A673 (cell line): ENCODE measurements around the gene C10orf143. TPM values are rescaled to one million over a fixed set of nuclear protein-coding genes. Genes with fewer than 3 reads are reported as not detected.
A peak's percentile ranks its signal among the peaks of the same experiment; 100 is the strongest.

Experiments
- BruUV-seq: library from RNA; stranded (reverse); fragments of 400-500 nt; replicated peaks from 2 replicates; lab custom pipeline; 2021; lab: Mats Ljungman, UMichigan
- CTCF ChIA-PET: fragments of 300-600 bp; sonication (Branson Sonifier 250); formaldehyde crosslinking; loops from one replicate; lab custom pipeline; 2022; ENCODE audit warnings: antibody characterized with exemption; lab: Charles Lee
- POLR2A ChIA-PET: fragments of 300-600 bp; sonication (Branson Sonifier 250); formaldehyde crosslinking; loops from one replicate; lab custom pipeline; 2022; ENCODE audit warnings: antibody characterized with exemption; ENCODE audit not compliant: low non-redundant PET; lab: Charles Lee
- DNase-seq: peaks from one replicate; pipeline ENCODE4 v3.0.0-alpha.2; 2015; ENCODE audit warnings: low spot score
- H3K27ac ChIP-seq: fragments of 200-600 bp; sonication (generic); 2 replicates; pipeline ENCODE4 v1.5.1; 2016; ENCODE audit warnings: mixed run types, low read depth, mild to moderate bottlenecking, mixed read lengths, antibody characterized with exemption, low read length; ENCODE audit not compliant: poor library complexity, severe bottlenecking
- H3K27me3 ChIP-seq: fragments of 200-600 bp; sonication (generic); replicated peaks from 2 replicates; pipeline ENCODE4 v1.6.1; 2017; ENCODE audit warnings: mixed run types, low read depth, mild to moderate bottlenecking, mixed read lengths, antibody characterized with exemption, low read length; ENCODE audit not compliant: insufficient read depth, poor library complexity
- H3K36me3 ChIP-seq: fragments of 200-600 bp; sonication (generic); 2 replicates; pipeline ENCODE4 v1.6.1; 2016; ENCODE audit warnings: mixed run types, mild to moderate bottlenecking, mixed read lengths, antibody characterized with exemption, low read length; ENCODE audit not compliant: insufficient read depth, poor library complexity, severe bottlenecking
- H3K4me1 ChIP-seq: fragments of 200-600 bp; sonication (generic); 2 replicates; pipeline ENCODE4 v1.6.1; 2017; ENCODE audit warnings: mixed run types, mild to moderate bottlenecking, mixed read lengths, antibody characterized with exemption, low read length; ENCODE audit not compliant: insufficient read depth, poor library complexity, severe bottlenecking
- H3K4me3 ChIP-seq: fragments of 200-600 bp; sonication (generic); 2 replicates; pipeline ENCODE4 v1.5.1; 2016; ENCODE audit warnings: low read depth, mixed run types, mild to moderate bottlenecking, mixed read lengths, low read length; ENCODE audit not compliant: poor library complexity, severe bottlenecking
- H3K9me3 ChIP-seq: fragments of 200-600 bp; sonication (generic); 2 replicates; pipeline ENCODE4 v1.6.1; 2016; ENCODE audit warnings: mixed run types, low read depth, mild to moderate bottlenecking, mixed read lengths, antibody characterized with exemption, low read length; ENCODE audit not compliant: poor library complexity, severe bottlenecking
- CTCF ChIP-seq: fragments of 300-800, 200-600 bp; sonication (generic); conservative IDR thresholded peaks from 2 replicates; pipeline ENCODE4 v1.5.1; 2017; ENCODE audit warnings: low read depth, mild to moderate bottlenecking, antibody characterized with exemption, low read length, moderate library complexity, mixed read lengths
- EZH2 ChIP-seq: fragments of 200-600 bp; sonication (generic); IDR thresholded peaks from 2 replicates; pipeline ENCODE4 v1.6.1; 2017; ENCODE audit warnings: borderline replicate concordance, low read depth, mild to moderate bottlenecking, mixed read lengths, antibody characterized with exemption, low read length; ENCODE audit not compliant: poor library complexity, severe bottlenecking
- intact Hi-C: fragments of 100-400 bp; cut with micrococcal nuclease; formaldehyde crosslinking; loops from one replicate; pipeline ENCODE4 v1.10.0; 2022; ENCODE audit not compliant: unreplicated experiment
- total RNA-seq: library from RNA; stranded (reverse); gene quantifications from 2 replicates; pipeline ENCODE4 v1.2.3, GENCODE V29; 2021

The C10orf143 gene
- total RNA-seq, 1 experiment from 2014 or later = 1.8 TPM

DNA sequence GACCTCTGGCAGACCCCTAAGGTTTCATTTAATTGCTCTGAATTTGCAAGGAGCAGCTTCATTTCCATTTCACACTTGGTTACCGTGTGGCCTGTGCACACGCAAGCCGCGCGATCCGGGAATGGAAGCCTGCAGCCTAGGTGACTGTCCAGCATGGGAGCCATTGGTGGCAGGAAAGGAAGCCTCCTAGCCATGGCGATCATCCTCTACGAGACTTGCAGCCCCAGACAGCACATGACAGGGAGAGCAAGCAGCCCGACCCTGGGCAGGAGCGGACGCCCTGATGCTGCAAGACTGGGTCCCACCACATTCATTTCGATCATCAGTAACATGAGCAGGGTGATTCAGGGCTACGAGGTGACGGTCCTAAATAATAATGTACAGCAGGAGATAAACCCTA lies 33.9 kb downstream of the C10orf143 start:
- intact Hi-C loops = no loop called here
- BruUV-seq = no TSS peak
- POLR2A ChIA-PET = no interaction called here

GRCh38 chr10:130074639-130075038 lies 36.0 kb downstream of the C10orf143 start:
- Histone ChIP-seq H3K4me3 (no peak overlapping the region), H3K36me3 (no peaks in the 10 kb centered on the region), H3K4me1 (no peaks in the 10 kb centered on the region), H3K27me3 (peaks cover 12% of the 10 kb centered on the region), H3K27ac (no peak overlapping the region), H3K9me3 (peaks cover 6% of the 10 kb centered on the region)
- BruUV-seq = no TSS peak
- DNase-seq = no peak
- intact Hi-C loops = no loop called here
- ChIA-PET CTCF (no interaction called here), POLR2A (no interaction called here)
- TF ChIP-seq EZH2 (no peak), CTCF (peak; percentile 28; the same call in 1 of the 2 replicates)

More for the DNA sequence above, 33.9 kb downstream of the C10orf143 start:
- Histone ChIP-seq H3K27me3 (no peaks in the 10 kb centered on the region), H3K36me3 (no peaks in the 10 kb centered on the region), H3K4me3 (no peak overlapping the region), H3K27ac (no peak overlapping the region), H3K9me3 (peaks cover 6% of the 10 kb centered on the region), H3K4me1 (no peaks in the 10 kb centered on the region)
- TF ChIP-seq EZH2 (no peak), CTCF (no peak)
- DNase-seq = no peak
- CTCF ChIA-PET = no interaction called here

DNA sequence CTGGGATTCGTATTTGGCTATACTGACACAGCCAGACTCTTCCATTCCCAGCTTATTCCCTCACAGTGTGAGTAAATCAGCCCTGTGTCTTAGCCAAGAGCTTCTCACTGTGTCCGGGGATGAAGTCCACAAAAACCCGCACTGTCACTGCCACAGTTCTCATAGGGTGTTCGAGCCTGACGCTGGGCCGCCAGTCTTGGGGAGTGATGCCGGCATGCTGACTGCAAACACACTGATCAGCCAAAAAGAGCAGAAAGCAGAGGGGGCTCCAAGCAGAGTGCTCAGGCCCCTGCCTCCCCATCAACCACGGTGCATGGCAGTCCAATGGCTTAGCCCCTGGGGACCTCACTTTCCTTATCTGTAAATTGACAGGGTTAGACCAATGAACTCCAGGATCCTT lies 36.7 kb downstream of the C10orf143 start:
- CTCF ChIA-PET = no interaction called here
- BruUV-seq = no TSS peak

More for the DNA sequence above, 36.7 kb downstream of the C10orf143 start:
- no peaks in the 10 kb centered on the region for H3K4me1 ChIP-seq
- no peaks in the 10 kb centered on the region for H3K36me3 ChIP-seq
- POLR2A ChIA-PET = no interaction called here
- H3K27me3 ChIP-seq = peaks cover 19% of the 10 kb centered on the region
- no peak for DNase-seq
- no peak for TF ChIP-seq EZH2
- TF ChIP-seq CTCF = no peak
- intact Hi-C loops = no loop called here
- peaks cover 6% of the 10 kb centered on the region for H3K9me3 ChIP-seq
- H3K4me3 ChIP-seq = no peak overlapping the region
- H3K27ac ChIP-seq = no peak overlapping the region
